ENCODE data around the gene SOWAHA. TPM values are rescaled to one million over a fixed set of nuclear protein-coding genes. Genes with fewer than 3 reads are reported as not detected.

The SOWAHA gene
- total RNA-seq, 1 donor from 2014 or later: not detected

GRCh38 chr5:132860742-132861141 lies 47.6 kb downstream of the SOWAHA start:
- H3K27me3 ChIP-seq: no peaks in the 10 kb centered on the region
- H3K4me3 ChIP-seq: no peak overlapping the region
- no peak overlapping the region for H3K27ac ChIP-seq
- no peaks in the 10 kb centered on the region for H3K36me3 ChIP-seq
- H3K9me3 ChIP-seq: no peaks in the 10 kb centered on the region
- peaks cover 1 to 4% of the 10 kb centered on the region in 2 donors for H3K4me1 ChIP-seq
- no peak for TF ChIP-seq CTCF (IDR thresholded peaks at IDR 0.05)
- intact Hi-C loops (cut with DNase I): no loop called here
- DNase-seq (ENCODE audit: low spot score in 2 of 2): no peak

- H3K27me3 ChIP-seq: no peaks in the 10 kb centered on the region
- intact Hi-C loops (cut with DNase I): loop anchor here (1.0 to 2.0 kb wide), 3 partner anchors 36 to 185 kb away; partner anchors contain the start of genes AFF4 and SHROOM1
- TF ChIP-seq CTCF (IDR thresholded peaks at IDR 0.05): no peak
- no peak for DNase-seq (ENCODE audit: low spot score in 2 of 2)
- H3K9me3 ChIP-seq: no peaks in the 10 kb centered on the region
- peaks cover 5 to 14% of the 10 kb centered on the region in 2 donors for H3K4me1 ChIP-seq
- peaks cover 0 to 21% of the 10 kb centered on the region in 2 donors for H3K36me3 ChIP-seq
- peak overlapping the region; percentile 90 to 95 for H3K27ac ChIP-seq
- peak overlapping the region; percentile 82 to 85 for H3K4me3 ChIP-seq
Observed at GRCh38 chr5:132865668-132866341, 52.7 kb downstream of the SOWAHA start.

Other genes with a start within 250 kb of the SOWAHA start
- not detected for gene IL13, start 155.1 kb upstream of the SOWAHA start, total RNA-seq
- gene IL4, start 139.3 kb upstream of the SOWAHA start, total RNA-seq: not detected
- gene KIF3A, start 75.8 kb upstream of the SOWAHA start, total RNA-seq: 4.4 TPM
- not detected for gene CCNI2, start 65.9 kb upstream of the SOWAHA start, total RNA-seq
- 113 TPM for gene SEPTIN8, start 36.1 kb upstream of the SOWAHA start, total RNA-seq
- 49.4 TPM for gene SHROOM1, start 17.3 kb downstream of the SOWAHA start, total RNA-seq
- not detected for gene GDF9, start 53.2 kb downstream of the SOWAHA start, total RNA-seq
- gene UQCRQ, start 53.3 kb downstream of the SOWAHA start, total RNA-seq: 53.6 TPM
- 0.21 TPM for gene LEAP2, start 60.4 kb downstream of the SOWAHA start, total RNA-seq
- gene AFF4, start 150.3 kb downstream of the SOWAHA start, total RNA-seq: 63.0 TPM
- gene ZCCHC10, start 213.2 kb downstream of the SOWAHA start, total RNA-seq: 1.9 TPM
- 16.2 TPM for gene HSPA4, start 238.7 kb downstream of the SOWAHA start, total RNA-seq

Data from ascending aorta (tissue), 2 donors.